ENCODE results near the gene LKAAEAR1.
"Not testable (repeated sequence)": the region's sequence is repeated elsewhere in the genome, so short reads cannot be mapped to it uniquely, and the experiment has no call there.

LKAAEAR1 gene

GRCh38 chr20:64083804-64084684 is at the start of gene LKAAEAR1:
LKAAEAR1 (minus strand) TSS chr20:64084398; CDS start chr20:64084219, 179 bp downstream.
- no peak for DNase-seq

GRCh38 chr20:64131406-64131805 is 47.2 kb upstream of the LKAAEAR1 start:
- no peak for DNase-seq

GRCh38 chr20:64130876-64131275 is 46.7 kb upstream of the LKAAEAR1 start:
- no peak for DNase-seq

GRCh38 chr20:64130271-64130670 is 46.1 kb upstream of the LKAAEAR1 start:
- no peak for DNase-seq

GRCh38 chr20:64129146-64129782 is 45.1 kb upstream of the LKAAEAR1 start:
- DNase-seq = no peak

GRCh38 chr20:64123517-64123916 is 39.3 kb upstream of the LKAAEAR1 start:
- not testable (repeated sequence) for DNase-seq

GRCh38 chr20:64122927-64123326 is 38.7 kb upstream of the LKAAEAR1 start:
- DNase-seq = not testable (repeated sequence)

GRCh38 chr20:64121586-64121985 is 37.4 kb upstream of the LKAAEAR1 start:
- DNase-seq = no peak

- DNase-seq = no peak
These were observed 35.6 kb upstream of the LKAAEAR1 start for GRCh38 chr20:64119681-64120341.

GRCh38 chr20:64119301-64119680 is 35.1 kb upstream of the LKAAEAR1 start:
- no peak for DNase-seq

GRCh38 chr20:64117432-64117777 is 33.2 kb upstream of the LKAAEAR1 start:
- DNase-seq = not testable (repeated sequence)

- no peak for DNase-seq
These were observed 32.6 kb upstream of the LKAAEAR1 start for GRCh38 chr20:64116541-64117431.

- DNase-seq = no peak
These were observed 31.8 kb upstream of the LKAAEAR1 start for GRCh38 chr20:64116016-64116415.

- no peak for DNase-seq
These were observed 31.1 kb upstream of the LKAAEAR1 start for GRCh38 chr20:64115171-64115911.

- DNase-seq = no peak
These were observed 30.3 kb upstream of the LKAAEAR1 start for GRCh38 chr20:64114356-64114971.

- no peak for DNase-seq
These were observed 29.7 kb upstream of the LKAAEAR1 start for GRCh38 chr20:64113796-64114355.

- no peak for DNase-seq
These were observed 29.2 kb upstream of the LKAAEAR1 start for GRCh38 chr20:64113444-64113775.

- DNase-seq = no peak
These were observed 28.7 kb upstream of the LKAAEAR1 start for GRCh38 chr20:64112691-64113443.

- no peak for DNase-seq
These were observed 27.8 kb upstream of the LKAAEAR1 start for GRCh38 chr20:64111841-64112641.

All from NCI-H526 treated with DMSO at 0.1 percent for 48 hours (cell line).